Upper lobe of left lung (tissue), 4 donors: Measurements from ENCODE around the gene CAB39.

ENCODE experiments used
- CTCF ChIP-seq, 6 experiments: fragments of 450-650 bp in 4 of 6; fragments of 200-600 bp in 2 of 6; sonication (generic) in 2 of 6; IDR thresholded peaks; one replicate each; pipeline ENCODE4 v1.5.1; 2016 to 2019; ENCODE audit warnings: antibody characterized with exemption in 6 of 6
- EP300 ChIP-seq, 4 donors: sonication (generic); formaldehyde crosslinking; IDR thresholded peaks; one replicate each; pipeline ENCODE4 v1.5.1; 2017; ENCODE audit warnings: antibody characterized with exemption in 4 of 4, control low read depth in 2 of 4
- POLR2A ChIP-seq, 4 donors: fragments of 450-650 bp; IDR thresholded peaks; one replicate each; pipeline ENCODE4 v1.5.1; 2016 to 2017; ENCODE audit warnings: antibody characterized with exemption in 4 of 4, mild to moderate bottlenecking in 2 of 4
- POLR2AphosphoS5 ChIP-seq, 2 donors: sonication (generic); formaldehyde crosslinking; IDR thresholded peaks; one replicate each; pipeline ENCODE4 v1.5.1; 2017; ENCODE audit warnings: antibody characterized with exemption in 2 of 2

GRCh38 chr2:230809015-230809414 is 96.4 kb downstream of the CAB39 start:
- TF ChIP-seq CTCF (IDR thresholded peaks at IDR 0.05) (no peak), POLR2AphosphoS5 (IDR thresholded peaks at IDR 0.05) (no peak), POLR2A (IDR thresholded peaks at IDR 0.05) (no peak), EP300 (IDR thresholded peaks at IDR 0.05) (no peak)
